Stimulated activated CD4-positive, alpha-beta T cell treated with anti-CD3 and anti-CD28 coated beads, Interleukin-12 subunit alpha, Interleukin-12 subunit beta, amount 100 ng/mL, for 24 hours (primary cell): ENCODE results near the gene CIAO2B.

ENCODE experiments used
- DNase-seq, 2 experiments: peaks; one replicate each; pipeline ENCODE4 v3.0.0-alpha.2; 2020; ENCODE audit warnings: low read depth in 2 of 2

CIAO2B gene

GRCh38 chr16:66919569-66920298, 14.5 kb downstream of the CIAO2B start:
- no peak for DNase-seq

- DNase-seq: no peak
These were observed 15.2 kb downstream of the CIAO2B start, which contains the start of gene CDH16 for GRCh38 chr16:66918803-66919568. CDH16 (minus strand) TSS chr16:66918885; CDS start chr16:66918065, 820 bp downstream.

GRCh38 chr16:66918355-66918754, 15.8 kb downstream of the CIAO2B start:
- DNase-seq: no peak

GRCh38 chr16:66917741-66918140, 16.5 kb downstream of the CIAO2B start:
- DNase-seq: no peak

GRCh38 chr16:66916518-66916917, 17.7 kb downstream of the CIAO2B start:
- no peak for DNase-seq

GRCh38 chr16:66915041-66915440, 19.2 kb downstream of the CIAO2B start:
- DNase-seq: no peak

GRCh38 chr16:66914541-66914940, 19.7 kb downstream of the CIAO2B start:
- DNase-seq: no peak

GRCh38 chr16:66913711-66914110, 20.5 kb downstream of the CIAO2B start:
- DNase-seq: no peak

- DNase-seq: no peak
These were observed 21.1 kb downstream of the CIAO2B start for GRCh38 chr16:66913081-66913480.

GRCh38 chr16:66911801-66912200, 22.4 kb downstream of the CIAO2B start:
- DNase-seq: no peak

- DNase-seq: no peak
These were observed 23.1 kb downstream of the CIAO2B start for GRCh38 chr16:66911112-66911511.

GRCh38 chr16:66910175-66910940, 23.8 kb downstream of the CIAO2B start:
- no peak for DNase-seq

- no peak for DNase-seq
These were observed 25.2 kb downstream of the CIAO2B start for GRCh38 chr16:66908762-66909559.

GRCh38 chr16:66908116-66908515, 26.1 kb downstream of the CIAO2B start:
- DNase-seq: no peak

- no peak for DNase-seq
These were observed 27.0 kb downstream of the CIAO2B start for GRCh38 chr16:66906916-66907836.

GRCh38 chr16:66905633-66906539, 28.3 kb downstream of the CIAO2B start:
- no peak for DNase-seq

GRCh38 chr16:66904846-66905632, 29.2 kb downstream of the CIAO2B start:
- no peak for DNase-seq

- DNase-seq: no peak
These were observed 29.8 kb downstream of the CIAO2B start for GRCh38 chr16:66904428-66904845.
